Neuronal stem cell (in vitro differentiated cells): ENCODE results near the gene SLC15A4.
"Not testable (repeated sequence)": the region's sequence is repeated elsewhere in the genome, so short reads cannot be mapped to it uniquely, and the experiment has no call there.

ENCODE experiments used
- DNase-seq: peaks from one replicate; pipeline ENCODE4 v3.0.0-alpha.2; 2013; ENCODE audit warnings: low spot score
- H2AFZ ChIP-seq: one replicate; pipeline ENCODE4 v1.6.1; 2013; ENCODE audit warnings: mild to moderate bottlenecking, low read length, inconsistent platforms
- H2AK5ac ChIP-seq: 2 replicates; pipeline ENCODE4 v1.6.1; 2013; ENCODE audit warnings: low read depth, mild to moderate bottlenecking, inconsistent platforms, low read length, moderate library complexity, mixed read lengths
- H2BK120ac ChIP-seq: 2 replicates; pipeline ENCODE4 v1.6.1; 2013; ENCODE audit warnings: low read depth, mild to moderate bottlenecking, inconsistent platforms, low read length, moderate library complexity, mixed read lengths
- H2BK12ac ChIP-seq: one replicate; pipeline ENCODE4 v1.6.1; 2013; ENCODE audit warnings: low read length, inconsistent platforms
- H2BK15ac ChIP-seq: 2 replicates; pipeline ENCODE4 v1.6.1; 2013; ENCODE audit warnings: mild to moderate bottlenecking, low read length, inconsistent platforms, mixed read lengths
- H2BK5ac ChIP-seq: one replicate; pipeline ENCODE4 v1.6.1; 2013; ENCODE audit warnings: inconsistent platforms, mild to moderate bottlenecking, low read length, moderate library complexity
- H3K14ac ChIP-seq: one replicate; pipeline ENCODE4 v1.6.1; 2013; ENCODE audit warnings: low read length, inconsistent platforms
- H3K18ac ChIP-seq: 2 replicates; pipeline ENCODE4 v1.6.1; 2013; ENCODE audit warnings: low read length, inconsistent platforms
- H3K23ac ChIP-seq: 2 replicates; pipeline ENCODE4 v1.6.1; 2013; ENCODE audit warnings: low read depth, mild to moderate bottlenecking, mixed read lengths, low read length, inconsistent platforms; ENCODE audit not compliant: poor library complexity
- H3K27ac ChIP-seq: replicated peaks from 3 replicates; pipeline ENCODE4 v1.5.1; 2013; ENCODE audit warnings: low read length, inconsistent platforms
- H3K27me3 ChIP-seq, 3 experiments: 2 replicates each; pipeline ENCODE4 v1.6.1; 2013; ENCODE audit warnings: low read length in 3 of 3, mild to moderate bottlenecking in 2 of 3, inconsistent platforms in 1 of 3, low read depth in 1 of 3, mixed read lengths in 1 of 3, moderate library complexity in 1 of 3; ENCODE audit not compliant: control insufficient read depth in 3 of 3, insufficient read depth in 3 of 3
- H3K36me3 ChIP-seq, 2 donors: replicated peaks in 1 of 2; 2 replicates each; pipeline ENCODE4 v1.6.1; 2013; ENCODE audit warnings: low read length in 2 of 2; ENCODE audit not compliant: control insufficient read depth in 2 of 2, insufficient read depth in 2 of 2
- H3K4ac ChIP-seq: 2 replicates; pipeline ENCODE4 v1.6.1; 2013; ENCODE audit warnings: inconsistent platforms, mild to moderate bottlenecking, low read length, moderate library complexity
- H3K4me1 ChIP-seq, 2 donors: 1 replicate in 1 of 2; 2 replicates in 1 of 2; pipeline ENCODE4 v1.6.1; 2013; ENCODE audit warnings: low read length in 2 of 2, low read depth in 1 of 2; ENCODE audit not compliant: control insufficient read depth in 2 of 2, insufficient read depth in 1 of 2
- H3K4me2 ChIP-seq: one replicate; pipeline ENCODE4 v1.6.1; 2013; ENCODE audit warnings: mild to moderate bottlenecking, low read length, inconsistent platforms; ENCODE audit not compliant: insufficient read depth, poor library complexity, severe bottlenecking
- H3K4me3 ChIP-seq, 2 donors: 2 replicates each; pipeline ENCODE4 v1.5.1; 2013; ENCODE audit warnings: low read length in 2 of 2, mild to moderate bottlenecking in 2 of 2, inconsistent platforms in 1 of 2, moderate library complexity in 1 of 2
- H3K79me1 ChIP-seq: one replicate; pipeline ENCODE4 v1.6.1; 2013; ENCODE audit warnings: low read depth, mild to moderate bottlenecking, inconsistent platforms, low read length, moderate library complexity
- H3K9ac ChIP-seq: one replicate; pipeline ENCODE4 v1.6.1; 2013; ENCODE audit warnings: mild to moderate bottlenecking, low read depth, low read length, inconsistent platforms; ENCODE audit not compliant: poor library complexity
- H3K9me3 ChIP-seq, 2 donors: replicated peaks in 1 of 2; 2 replicates each; pipeline versions ENCODE3 to v1.6.1; 2013; ENCODE audit warnings: low read length in 2 of 2, mild to moderate bottlenecking in 2 of 2, inconsistent platforms in 1 of 2, low read depth in 1 of 2, mixed read lengths in 1 of 2, moderate library complexity in 1 of 2; ENCODE audit not compliant: control insufficient read depth in 2 of 2, insufficient read depth in 1 of 2
- H4K8ac ChIP-seq: one replicate; pipeline ENCODE4 v1.6.1; 2013; ENCODE audit warnings: low read depth, mild to moderate bottlenecking, inconsistent platforms, low read length, moderate library complexity
- H4K91ac ChIP-seq: one replicate; pipeline ENCODE4 v1.6.1; 2013; ENCODE audit warnings: low read length, low read depth, mild to moderate bottlenecking, inconsistent platforms; ENCODE audit not compliant: poor library complexity
- WGBS, 2 donors: extraction: QIAGEN DNeasy Blood & Tissue Kit; methylation state at CpG; one replicate each; pipeline ENCODE4 v1.1.7; 2013; ENCODE audit warnings: missing lambda C conversion rate in 2 of 2, mixed read lengths in 1 of 2; ENCODE audit not compliant: insufficient read length in 2 of 2, insufficient replicate concordance in 1 of 2; ENCODE audit errors: extremely low coverage in 2 of 2; 5-methylcytosine and 5-hydroxymethylcytosine counted together

Gene SLC15A4

DNA sequence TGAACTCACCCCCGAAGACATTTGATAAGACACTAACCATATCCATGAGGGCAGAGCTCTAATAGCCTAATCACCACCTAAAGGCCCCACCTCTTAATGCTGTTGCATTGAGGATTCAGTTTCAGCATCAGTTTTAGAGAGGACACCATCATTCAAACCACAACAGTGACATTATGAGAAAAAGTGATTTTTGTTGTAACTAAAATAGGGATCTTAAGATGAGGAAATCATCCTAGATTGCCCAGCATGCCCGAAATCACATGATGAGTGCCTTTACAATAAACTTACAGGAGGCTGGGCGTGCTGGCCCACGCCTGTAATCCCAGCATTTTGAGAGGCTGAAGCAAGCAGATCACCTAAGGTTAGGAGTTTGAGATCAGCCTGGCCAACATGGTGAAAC, 19.8 kb upstream of the SLC15A4 start:
- H3K4me2 ChIP-seq: no peak overlapping the region
- H3K27me3 ChIP-seq: no peaks in the 10 kb centered on the region
- H3K27ac ChIP-seq: no peak overlapping the region
- no peak for DNase-seq
- no peak overlapping the region for H4K8ac ChIP-seq
- H3K23ac ChIP-seq: no peak overlapping the region
- H3K9ac ChIP-seq: no peak overlapping the region
- H3K14ac ChIP-seq: no peak overlapping the region
- no peaks in the 10 kb centered on the region for H3K36me3 ChIP-seq
- no peak overlapping the region for H3K18ac ChIP-seq
- H2BK12ac ChIP-seq: no peak overlapping the region
- H3K9me3 ChIP-seq: peaks cover 0 to 3% of the 10 kb centered on the region in 2 donors
- H3K79me1 ChIP-seq: no peaks in the 10 kb centered on the region
- H4K91ac ChIP-seq: no peak overlapping the region
- no peak overlapping the region for H2AFZ ChIP-seq
- no CpG with 5 or more reads among the region's 4 CpGs for WGBS, 2 donors
- H2BK120ac ChIP-seq: no peak overlapping the region
- H2BK5ac ChIP-seq: no peak overlapping the region
- H3K4me1 ChIP-seq: no peaks in the 10 kb centered on the region
- no peak overlapping the region for H2AK5ac ChIP-seq
- H3K4me3 ChIP-seq: no peak overlapping the region
- no peak overlapping the region for H3K4ac ChIP-seq
- no peak overlapping the region for H2BK15ac ChIP-seq

DNA sequence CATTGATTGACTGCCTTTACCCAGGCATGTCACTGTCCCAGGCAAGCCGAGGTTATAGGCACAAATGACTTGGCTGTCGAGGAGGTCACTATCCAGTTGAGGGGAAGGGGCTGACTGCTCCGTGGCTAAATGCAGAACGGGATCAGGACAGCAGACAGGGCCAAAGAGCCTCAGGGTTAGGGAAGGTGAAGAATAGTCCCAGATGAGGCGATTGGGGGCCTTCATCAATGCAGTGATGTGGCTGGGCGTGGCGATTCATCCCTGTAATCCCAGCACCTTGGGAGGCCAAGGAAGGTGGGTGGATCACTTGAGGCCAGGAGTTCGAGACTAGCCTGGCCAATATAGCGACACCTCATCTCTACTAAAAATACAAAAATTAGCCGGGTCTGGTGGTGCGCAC, 18.8 kb upstream of the SLC15A4 start:
- no peak overlapping the region for H3K18ac ChIP-seq
- H2BK5ac ChIP-seq: no peak overlapping the region
- H3K4me2 ChIP-seq: no peak overlapping the region
- no peak overlapping the region for H3K4ac ChIP-seq
- no peak overlapping the region for H2BK15ac ChIP-seq
- H3K27me3 ChIP-seq: no peaks in the 10 kb centered on the region
- H3K23ac ChIP-seq: no peak overlapping the region
- H3K4me3 ChIP-seq: no peak overlapping the region
- no peak overlapping the region for H2BK12ac ChIP-seq
- H3K4me1 ChIP-seq: no peaks in the 10 kb centered on the region
- no CpG with 5 or more reads among the region's 11 CpGs for WGBS, 2 donors
- peaks cover 0 to 3% of the 10 kb centered on the region in 2 donors for H3K9me3 ChIP-seq
- no peak overlapping the region for H3K27ac ChIP-seq
- H3K36me3 ChIP-seq: no peaks in the 10 kb centered on the region
- no peak overlapping the region for H2BK120ac ChIP-seq
- H3K9ac ChIP-seq: no peak overlapping the region
- no peaks in the 10 kb centered on the region for H3K79me1 ChIP-seq
- H2AK5ac ChIP-seq: no peak overlapping the region
- no peak overlapping the region for H2AFZ ChIP-seq
- H4K8ac ChIP-seq: no peak overlapping the region
- no peak for DNase-seq
- H3K14ac ChIP-seq: no peak overlapping the region
- no peak overlapping the region for H4K91ac ChIP-seq

DNA sequence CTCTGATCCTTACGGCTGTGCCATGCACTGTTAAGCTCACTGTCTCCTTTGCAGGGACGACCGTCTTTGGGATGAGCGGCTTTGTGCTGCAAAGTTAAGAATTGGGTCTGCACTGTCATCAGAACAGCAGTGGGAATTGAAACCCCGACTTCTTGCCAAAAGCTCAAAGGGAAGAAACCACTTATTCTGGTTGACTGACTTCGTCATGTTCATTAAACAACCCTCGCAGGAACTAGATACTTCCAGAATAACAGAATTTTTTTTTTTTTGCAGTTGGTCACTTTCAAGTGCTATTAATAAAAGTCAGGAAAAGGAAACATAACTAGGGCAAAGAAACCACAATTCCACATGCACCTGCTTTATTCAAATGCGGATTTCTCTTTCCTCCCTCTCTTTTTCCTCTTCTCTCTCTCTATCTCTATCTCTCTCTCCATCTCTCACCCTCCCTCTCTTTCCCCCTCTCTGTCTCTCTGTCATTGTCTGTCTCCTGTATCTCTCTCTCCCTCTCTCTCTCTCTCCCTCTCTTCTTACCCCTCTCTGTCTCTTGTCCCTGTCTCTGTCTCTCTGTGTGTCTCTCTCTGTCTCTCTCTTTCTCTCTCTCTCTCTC, 17.2 kb upstream of the SLC15A4 start:
- no peak overlapping the region for H4K8ac ChIP-seq
- no peak overlapping the region for H3K4me2 ChIP-seq
- no peak overlapping the region for H2BK12ac ChIP-seq
- H2BK120ac ChIP-seq: no peak overlapping the region
- H3K14ac ChIP-seq: no peak overlapping the region
- no peak overlapping the region for H2BK5ac ChIP-seq
- no peak overlapping the region for H4K91ac ChIP-seq
- no peak overlapping the region for H3K23ac ChIP-seq
- no CpG with 5 or more reads among the region's 8 CpGs for WGBS, 2 donors
- no peak overlapping the region for H2AFZ ChIP-seq
- peaks cover 0 to 3% of the 10 kb centered on the region in 2 donors for H3K9me3 ChIP-seq
- no peaks in the 10 kb centered on the region for H3K27me3 ChIP-seq
- DNase-seq: no peak
- H3K79me1 ChIP-seq: no peaks in the 10 kb centered on the region
- H3K4me1 ChIP-seq: no peaks in the 10 kb centered on the region
- H3K4me3 ChIP-seq: no peak overlapping the region
- no peak overlapping the region for H3K18ac ChIP-seq
- H3K9ac ChIP-seq: no peak overlapping the region
- no peak overlapping the region for H3K4ac ChIP-seq
- no peaks in the 10 kb centered on the region for H3K36me3 ChIP-seq
- H2BK15ac ChIP-seq: no peak overlapping the region
- no peak overlapping the region for H2AK5ac ChIP-seq
- H3K27ac ChIP-seq: no peak overlapping the region

DNA sequence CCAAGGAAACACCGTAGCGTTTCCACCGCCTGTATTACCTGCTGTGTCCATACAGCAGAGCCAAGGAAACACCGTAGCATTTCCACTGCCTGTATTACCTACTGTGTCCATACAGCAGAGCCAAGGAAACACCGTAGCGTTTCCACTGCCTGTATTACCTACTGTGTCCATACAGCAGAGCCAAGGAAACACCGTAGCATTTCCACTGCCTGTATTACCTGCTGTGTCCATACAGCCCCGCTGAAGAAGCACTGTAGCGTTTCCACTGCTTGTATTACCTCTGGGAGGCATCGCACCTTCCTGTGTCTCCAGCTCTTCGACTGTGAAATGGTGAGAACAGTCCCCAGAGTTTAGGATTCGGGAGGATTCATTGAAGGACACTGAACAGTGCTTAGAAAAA, 16.1 kb upstream of the SLC15A4 start:
- not testable (repeated sequence) for H3K4ac ChIP-seq, H3K4me3 ChIP-seq, H3K79me1 ChIP-seq, H3K18ac ChIP-seq, H2AK5ac ChIP-seq, H2AFZ ChIP-seq, H3K36me3 ChIP-seq, H2BK5ac ChIP-seq, H2BK120ac ChIP-seq, H3K27ac ChIP-seq, H4K91ac ChIP-seq, H3K4me1 ChIP-seq, H3K27me3 ChIP-seq, H4K8ac ChIP-seq, H3K9me3 ChIP-seq, DNase-seq, H3K14ac ChIP-seq, H2BK15ac ChIP-seq, H3K4me2 ChIP-seq, H3K23ac ChIP-seq, H3K9ac ChIP-seq
- peak overlapping the region; percentile 22 for H2BK12ac ChIP-seq
- no CpG with 5 or more reads among the region's 12 CpGs for WGBS, 2 donors
